Measurements from ENCODE around the gene SPSB3.

Gene SPSB3

GRCh38 chr16:1821861-1822611 lies 39.7 kb upstream of the SPSB3 start (continued):
- no peak for TF ChIP-seq ZSCAN18 (tag by site-specific recombination; IDR thresholded peaks at IDR 0.05)
- no peak for TF ChIP-seq ZNF132 (tag by site-specific recombination; IDR thresholded peaks at IDR 0.05; ENCODE audit: borderline replicate concordance)
- no peak for TF ChIP-seq ZBTB7A (tag by site-specific recombination; IDR thresholded peaks at IDR 0.05; ENCODE audit: low read depth)
- TF ChIP-seq ZSCAN4 (tag by site-specific recombination; IDR thresholded peaks at IDR 0.05), result no peak
- TF ChIP-seq ZNF623 (tag by site-specific recombination; IDR thresholded peaks at IDR 0.05), result no peak
- TF ChIP-seq ZNF692 (tag by site-specific recombination; IDR thresholded peaks at IDR 0.05), result no peak
- no peak for TF ChIP-seq ZNF155 (tag by site-specific recombination; IDR thresholded peaks at IDR 0.05)
- no peak for TF ChIP-seq ZNF416 (tag by site-specific recombination; IDR thresholded peaks at IDR 0.05)
- TF ChIP-seq YY2 (tag by site-specific recombination; IDR thresholded peaks at IDR 0.05), result no peak

- POLR2A ChIA-PET, result interaction anchor here (1.6 kb wide), 1 partner anchor 28 kb away, joined by 4 read pairs; the partner anchor contains the start of gene IGFALS
- Histone ChIP-seq H3K4me1 (ENCODE audit: control insufficient read depth, insufficient read depth, low read length) (no peaks in the 10 kb centered on the region), H3K36me3 (ENCODE audit: control insufficient read depth in 2 of 2, insufficient read depth in 1 of 2, low read length in 2 of 2) (peaks cover 0 to 60% of the 10 kb centered on the region in 2 experiments; a peak in 2 of 3 replicates), H3K27ac (ENCODE audit: extremely low read depth, low read depth, low read length) (no peak overlapping the region), H3K9me3 (ENCODE audit: control insufficient read depth, insufficient read depth, low read depth, low read length) (no peaks in the 10 kb centered on the region), H3K4me3 (ENCODE audit: low read depth, low read length) (no peak overlapping the region)
- CTCF ChIA-PET, result no interaction called here
- TF ChIP-seq KLF8 (tag by site-specific recombination; IDR thresholded peaks at IDR 0.05), result no peak
- no peak for TF ChIP-seq ZNF169 (tag by site-specific recombination; IDR thresholded peaks at IDR 0.05)
- TF ChIP-seq ZNF785 (tag by site-specific recombination; IDR thresholded peaks at IDR 0.05), result no peak
- TF ChIP-seq ZNF223 (tag by site-specific recombination; IDR thresholded peaks at IDR 0.05), result no peak
- no peak for TF ChIP-seq ZNF202 (tag by site-specific recombination; IDR thresholded peaks at IDR 0.05; ENCODE audit: borderline replicate concordance)
- no peak for TF ChIP-seq ZNF530 (tag by site-specific recombination; IDR thresholded peaks at IDR 0.05; ENCODE audit: low read depth)
- no peak for TF ChIP-seq SP2 (tag by site-specific recombination; IDR thresholded peaks at IDR 0.05)
- no peak for TF ChIP-seq ZNF362 (tag by site-specific recombination; IDR thresholded peaks at IDR 0.05)
- TF ChIP-seq ZNF76 (tag by site-specific recombination; IDR thresholded peaks at IDR 0.05; ENCODE audit: borderline replicate concordance, low read depth), result no peak
- no peak for TF ChIP-seq ZNF157 (tag by site-specific recombination; IDR thresholded peaks at IDR 0.05)
These were observed 38.5 kb upstream of the SPSB3 start for GRCh38 chr16:1820946-1821290.
